HG03103 (cell line): ENCODE measurements around the gene RELT.

ENCODE experiments used
- ATAC-seq: cut with Tn5 transposase; IDR thresholded peaks from one replicate; pipeline ENCODE4 v1.9.1; 2021; ENCODE audit warnings: low read depth; ENCODE audit not compliant: unreplicated experiment

Gene RELT

DNA sequence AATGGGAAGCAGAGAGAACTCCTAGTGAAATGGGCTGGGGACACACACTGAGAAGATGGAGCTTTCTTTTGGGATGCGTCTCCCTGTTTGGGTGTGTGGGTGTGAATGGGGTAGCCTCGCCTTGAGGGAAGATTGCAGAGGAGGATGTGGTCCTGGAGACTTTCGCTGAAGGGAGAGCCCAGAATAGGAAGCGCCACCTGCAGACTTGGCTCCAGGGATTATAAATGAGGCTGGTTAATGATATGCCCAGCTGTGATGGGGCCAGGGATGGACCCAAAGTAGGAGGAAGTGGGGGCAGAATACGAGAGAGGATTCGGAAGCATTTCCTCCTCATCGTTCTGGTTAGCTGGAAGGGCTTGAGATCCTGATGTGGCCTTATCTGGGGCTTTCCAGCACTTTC lies 13.7 kb downstream of the RELT start:
- no peak for ATAC-seq

DNA sequence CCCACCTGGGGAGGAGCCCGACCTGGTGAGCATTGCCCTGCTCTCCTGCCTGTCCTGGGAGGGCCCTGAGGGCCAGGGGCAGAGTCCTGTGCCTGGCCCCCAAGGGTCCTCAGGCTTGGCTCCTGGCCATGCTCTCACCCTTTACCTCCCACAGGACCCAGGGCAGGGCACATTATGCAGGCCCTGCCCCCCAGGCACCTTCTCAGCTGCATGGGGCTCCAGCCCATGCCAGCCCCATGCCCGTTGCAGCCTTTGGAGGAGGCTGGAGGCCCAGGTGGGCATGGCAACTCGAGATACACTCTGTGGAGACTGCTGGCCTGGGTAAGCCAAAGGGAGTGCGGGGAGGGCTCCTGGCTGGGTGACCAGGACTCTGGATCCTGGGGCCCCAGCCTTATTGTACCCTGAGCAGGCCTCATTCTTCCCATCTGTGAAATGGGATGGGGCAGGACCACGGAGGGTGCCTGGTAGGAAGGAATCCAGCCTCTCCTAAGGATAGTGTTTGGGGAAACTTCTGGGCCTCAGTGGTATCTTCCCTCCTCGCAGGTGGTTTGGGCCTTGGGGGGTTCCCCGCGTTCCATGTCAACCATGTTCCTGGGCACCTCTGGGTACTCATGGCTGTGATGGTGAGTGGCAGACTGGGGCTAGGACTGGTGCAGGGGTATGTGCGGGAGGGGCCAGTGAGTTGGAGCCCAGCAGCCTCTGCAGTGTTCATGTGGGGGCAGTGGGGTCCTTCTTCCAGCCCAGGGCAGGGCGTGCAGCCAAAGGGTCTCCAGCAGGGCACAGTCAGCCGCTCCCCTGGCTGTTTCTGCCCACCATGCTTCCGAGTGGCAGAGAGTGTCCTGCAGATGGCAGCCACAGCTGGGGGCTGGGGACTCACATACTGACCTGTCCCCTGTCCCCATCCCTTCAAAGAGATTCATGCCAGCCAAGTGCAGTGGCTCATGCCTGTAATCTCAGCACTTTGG lies 14.7 kb downstream of the RELT start:
- no peak for ATAC-seq

DNA sequence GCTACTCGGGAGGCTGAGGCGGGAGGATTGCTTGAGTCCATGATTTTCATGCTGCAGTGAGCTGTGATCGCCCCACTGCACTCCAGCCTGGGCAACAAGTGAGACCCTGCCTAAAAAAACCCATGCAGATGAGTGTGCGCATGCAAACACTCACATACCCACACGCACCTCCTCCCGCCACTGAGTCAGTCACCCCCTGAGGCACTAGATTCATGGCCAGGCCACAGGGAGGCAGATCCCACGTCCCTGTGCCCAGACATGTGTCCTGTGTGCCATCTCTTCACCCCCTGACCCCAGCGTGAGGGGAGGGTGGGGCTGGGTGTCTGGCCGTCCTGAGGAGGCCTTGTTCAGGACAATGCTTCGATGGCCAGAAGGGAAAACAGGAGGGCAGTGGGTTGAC lies 15.5 kb downstream of the RELT start:
- no peak for ATAC-seq

DNA sequence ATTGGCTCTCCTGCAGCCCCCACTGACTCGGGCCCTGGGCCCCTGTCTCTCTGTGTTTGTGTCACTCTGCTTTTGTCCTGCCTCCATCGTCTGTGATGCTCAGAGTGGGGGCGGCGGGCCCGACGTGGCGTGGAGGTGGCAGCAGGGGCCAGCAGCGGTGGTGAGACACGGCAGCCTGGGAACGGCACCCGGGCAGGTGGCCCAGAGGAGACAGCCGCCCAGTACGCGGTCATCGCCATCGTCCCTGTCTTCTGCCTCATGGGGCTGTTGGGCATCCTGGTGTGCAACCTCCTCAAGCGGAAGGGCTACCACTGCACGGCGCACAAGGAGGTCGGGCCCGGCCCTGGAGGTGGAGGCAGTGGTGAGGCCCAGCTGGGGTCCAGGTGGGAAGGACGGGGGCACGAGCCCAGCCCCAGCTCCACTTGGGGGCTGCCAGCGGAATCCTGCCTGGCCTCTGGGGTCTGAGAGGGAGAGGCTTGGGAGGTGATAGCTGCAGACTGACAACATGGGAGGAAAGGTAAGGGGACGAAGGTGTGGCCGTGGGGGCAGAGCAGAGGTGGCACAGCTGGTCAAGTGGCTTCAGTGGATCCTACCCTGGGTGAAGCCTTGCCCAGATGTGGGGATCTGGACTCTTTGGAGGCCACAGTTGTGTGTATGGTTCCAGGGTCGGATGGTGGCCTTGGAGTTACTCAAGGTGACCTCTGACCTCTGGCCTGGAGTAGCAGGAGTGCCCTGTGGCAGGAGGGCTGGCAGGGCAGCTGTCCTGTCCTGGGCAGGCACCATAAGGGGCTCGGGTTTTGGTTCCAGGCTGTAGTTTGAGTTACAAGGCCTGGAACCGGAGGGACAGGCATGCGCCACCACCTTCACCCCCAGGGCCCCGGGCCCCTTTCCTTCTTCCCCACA lies 16.2 kb downstream of the RELT start:
- no peak for ATAC-seq

DNA sequence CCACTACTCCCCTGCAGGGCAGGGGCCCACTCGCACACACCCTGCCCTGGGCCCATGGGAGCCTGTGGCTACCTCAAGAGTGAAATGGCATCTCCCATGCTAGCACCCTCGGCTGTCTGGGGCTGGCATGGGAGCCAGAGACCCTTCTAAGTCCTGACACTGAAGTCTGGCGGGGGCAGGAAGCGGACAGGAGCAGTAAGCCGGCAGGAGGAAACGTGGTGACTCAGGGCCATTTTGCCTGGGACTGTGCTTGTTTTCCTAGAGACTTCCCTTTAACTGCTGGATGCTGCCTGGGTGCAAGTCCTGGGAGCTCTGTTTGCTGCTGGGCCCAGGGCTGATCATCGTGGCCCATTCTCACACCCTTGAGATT lies 16.8 kb downstream of the RELT start:
- no peak for ATAC-seq

DNA sequence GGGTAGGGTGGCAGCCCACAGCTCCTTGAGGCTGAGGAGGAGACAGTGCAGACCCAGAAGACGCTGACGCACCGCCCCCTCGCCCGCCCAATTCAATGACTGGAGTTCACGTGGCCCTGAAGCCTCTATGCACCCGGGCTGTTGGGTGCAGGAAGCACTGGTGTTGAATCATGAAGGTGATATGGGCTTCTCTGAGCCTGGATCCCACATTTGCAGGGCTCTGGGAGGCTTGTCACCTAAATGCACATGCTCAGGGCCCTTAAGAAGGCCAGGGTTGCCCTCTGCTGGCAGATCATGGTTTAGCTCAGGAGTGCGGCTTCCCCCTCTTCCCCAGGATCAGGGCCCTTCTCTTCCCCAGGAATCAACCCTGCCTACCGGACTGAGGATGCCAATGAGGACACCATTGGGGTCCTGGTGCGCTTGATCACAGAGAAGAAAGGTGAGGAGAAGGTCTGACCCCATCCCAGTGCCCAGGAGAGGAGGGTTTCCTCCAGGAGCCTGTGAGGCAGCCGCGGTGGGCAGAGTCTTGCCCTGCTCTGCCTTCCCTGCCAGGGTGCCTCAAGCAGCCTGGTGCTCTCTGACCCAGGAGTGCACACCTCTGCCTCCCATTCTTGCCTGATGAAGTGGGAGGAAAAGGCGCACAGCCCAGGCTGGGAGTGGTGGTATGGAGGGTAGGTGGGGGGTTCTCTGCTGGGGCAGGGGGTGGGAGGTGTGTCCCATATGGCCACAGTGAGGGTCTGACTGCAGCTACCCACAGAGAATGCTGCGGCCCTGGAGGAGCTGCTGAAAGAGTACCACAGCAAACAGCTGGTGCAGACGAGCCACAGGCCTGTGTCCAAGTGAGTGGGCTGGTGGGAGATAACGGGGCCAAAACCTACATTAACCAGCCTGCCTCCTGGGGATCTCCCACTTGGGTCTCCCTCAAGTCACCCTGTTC lies 17.5 kb downstream of the RELT start:
- ATAC-seq = no peak

DNA sequence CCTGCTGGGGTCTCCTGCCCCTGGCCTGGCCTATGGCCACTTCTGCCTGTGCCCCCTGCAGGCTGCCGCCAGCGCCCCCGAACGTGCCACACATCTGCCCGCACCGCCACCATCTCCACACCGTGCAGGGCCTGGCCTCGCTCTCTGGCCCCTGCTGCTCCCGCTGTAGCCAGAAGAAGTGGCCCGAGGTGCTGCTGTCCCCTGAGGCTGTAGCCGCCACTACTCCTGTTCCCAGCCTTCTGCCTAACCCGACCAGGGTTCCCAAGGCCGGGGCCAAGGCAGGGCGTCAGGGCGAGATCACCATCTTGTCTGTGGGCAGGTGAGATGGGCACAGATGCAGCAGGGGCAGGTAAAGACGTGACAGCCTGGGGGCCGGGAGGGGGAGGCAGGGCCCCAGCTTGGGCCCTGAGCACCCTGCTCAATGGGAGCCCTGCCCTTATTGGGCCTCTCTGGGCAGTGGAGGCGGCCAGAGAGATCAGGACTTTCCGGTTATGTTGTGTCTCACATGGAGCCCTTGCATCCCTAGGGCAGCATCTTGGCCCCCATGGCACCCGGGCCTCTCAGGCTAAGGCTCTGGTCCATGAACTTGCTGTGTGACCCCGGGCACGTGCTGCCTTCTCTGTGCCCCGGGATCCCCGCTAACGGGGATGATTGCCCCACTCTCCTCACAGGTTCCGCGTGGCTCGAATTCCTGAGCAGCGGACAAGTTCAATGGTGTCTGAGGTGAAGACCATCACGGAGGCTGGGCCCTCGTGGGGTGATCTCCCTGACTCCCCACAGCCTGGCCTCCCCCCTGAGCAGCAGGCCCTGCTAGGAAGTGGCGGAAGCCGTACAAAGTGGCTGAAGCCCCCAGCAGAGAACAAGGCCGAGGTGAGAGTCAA lies 18.5 kb downstream of the RELT start:
- no peak for ATAC-seq

DNA sequence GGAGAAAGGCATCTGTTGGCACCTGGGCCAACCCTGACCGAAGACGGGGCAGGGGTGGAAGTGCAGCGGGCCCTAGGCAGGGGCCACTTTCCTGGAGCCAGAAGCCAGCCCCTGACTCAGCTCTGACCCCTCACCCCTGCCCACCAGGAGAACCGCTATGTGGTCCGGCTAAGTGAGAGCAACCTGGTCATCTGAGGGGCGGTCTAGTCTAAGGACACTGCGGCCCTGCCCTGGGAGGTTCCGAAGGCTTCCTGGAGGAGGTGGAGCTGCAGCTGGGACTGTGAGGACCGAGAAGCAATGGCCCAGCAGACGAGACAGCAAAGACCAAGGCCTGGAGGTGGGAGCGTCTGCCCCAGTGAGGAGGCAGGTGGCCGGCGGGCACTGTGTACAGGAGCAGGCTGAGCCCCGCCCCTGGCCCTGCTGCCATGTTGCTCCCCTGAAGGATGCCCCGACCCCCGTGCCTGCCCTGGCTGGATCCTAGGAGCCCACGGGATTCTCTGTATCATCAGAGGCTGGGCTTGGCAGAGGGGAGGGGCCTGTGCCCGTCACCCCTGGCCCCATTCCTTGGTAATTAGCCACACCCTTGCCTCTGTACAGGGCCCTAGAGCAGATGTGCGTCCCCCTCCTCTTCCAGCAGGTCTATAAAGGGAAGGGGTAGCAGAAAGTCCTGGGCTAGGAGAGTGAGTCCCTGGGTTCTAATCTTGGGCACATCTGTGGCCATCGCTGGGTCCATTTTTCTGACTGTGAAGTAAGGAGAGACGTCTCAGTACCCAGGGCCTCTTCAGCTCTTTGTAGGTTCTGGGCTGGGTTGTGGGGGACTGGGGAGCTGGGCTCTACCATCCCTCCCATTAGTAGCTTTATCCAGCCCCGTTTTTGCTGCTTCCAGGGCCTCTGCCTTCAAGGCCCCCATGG lies 19.4 kb downstream of the RELT start:
- ATAC-seq = no peak

DNA sequence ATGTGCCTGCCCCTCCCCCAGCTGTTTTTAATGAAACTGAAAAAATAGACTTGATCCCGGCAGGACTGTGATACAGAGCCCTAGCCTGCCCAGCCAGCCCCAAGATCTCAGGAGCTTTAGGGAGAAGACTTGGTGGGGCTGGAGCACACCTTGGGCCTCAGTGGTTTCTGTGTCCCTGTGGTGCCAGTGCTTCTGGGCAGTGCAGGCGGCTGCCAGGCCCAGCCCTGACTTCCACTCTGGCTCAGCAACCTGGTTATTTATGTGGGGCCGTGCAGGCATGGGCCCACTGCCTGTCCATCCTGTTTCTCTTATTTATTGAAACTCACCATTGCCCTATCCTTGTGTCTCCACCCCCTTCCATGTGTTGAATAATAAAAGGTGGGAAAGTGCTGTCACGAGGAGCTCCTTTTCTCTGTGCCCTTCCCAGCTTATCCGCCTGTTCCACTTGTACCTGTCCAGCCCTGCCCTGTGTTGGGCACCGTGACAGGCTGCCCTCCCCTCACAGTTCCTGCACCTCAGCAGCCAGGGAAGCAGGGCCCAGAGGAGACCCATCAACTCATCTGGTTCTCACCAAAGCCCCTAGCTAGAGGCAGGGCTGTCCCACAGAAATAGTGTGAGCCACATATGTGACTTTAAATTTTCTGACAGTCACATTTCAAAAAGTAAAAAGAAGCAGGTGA lies 20.2 kb downstream of the RELT start:
- no peak for ATAC-seq

DNA sequence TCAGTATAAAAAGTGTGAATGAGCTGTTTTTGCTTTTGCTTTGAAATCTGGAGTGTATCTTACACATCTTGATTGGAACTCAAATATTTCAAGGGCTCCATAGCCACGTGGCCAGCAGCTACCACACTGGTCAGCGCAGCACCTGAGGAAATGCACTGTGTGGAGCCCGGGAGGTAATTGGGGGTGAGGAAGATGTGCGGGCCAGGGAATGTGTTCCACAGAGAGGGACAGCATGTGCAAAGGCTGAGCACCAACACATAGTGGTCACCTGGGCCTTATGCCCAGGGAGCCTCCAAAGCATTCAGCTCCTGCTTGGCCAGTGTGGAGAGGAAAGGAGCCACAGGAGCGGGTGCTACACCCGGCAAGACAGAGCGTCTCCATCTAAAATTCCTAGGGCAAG lies 20.8 kb downstream of the RELT start:
- no peak for ATAC-seq

DNA sequence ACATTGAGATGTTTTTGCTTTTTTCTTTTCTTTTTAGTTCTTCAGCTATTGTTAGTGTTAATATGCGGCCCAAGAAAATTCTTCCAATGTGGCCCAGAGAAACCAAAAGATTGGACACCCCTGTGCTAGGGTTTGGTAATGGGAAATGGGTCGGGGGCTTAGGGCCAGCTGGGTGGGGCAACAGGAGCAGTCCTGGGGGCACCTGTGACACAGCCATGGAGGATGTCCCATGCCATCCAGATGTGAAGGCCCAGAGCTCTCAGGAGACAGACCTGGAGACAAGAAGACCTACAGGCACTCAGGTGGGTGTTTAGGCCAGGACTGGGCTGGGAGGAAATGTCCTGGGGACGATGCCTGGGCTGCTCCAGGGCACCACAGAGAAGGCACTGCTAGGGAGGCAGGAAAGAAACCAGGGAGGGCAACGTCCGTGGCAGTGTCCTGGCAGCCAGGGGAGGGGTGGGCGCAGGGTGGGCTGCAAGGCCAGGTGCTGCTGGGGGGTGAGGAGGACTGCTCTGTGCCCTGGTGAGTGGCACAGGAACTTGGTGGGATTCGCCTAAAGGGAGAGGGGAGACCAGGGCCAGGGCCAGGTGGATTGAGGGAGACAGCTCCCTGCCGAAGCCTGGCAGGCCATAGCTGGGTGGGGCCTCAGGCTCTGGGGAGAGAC lies 21.4 kb downstream of the RELT start:
- ATAC-seq = no peak

DNA sequence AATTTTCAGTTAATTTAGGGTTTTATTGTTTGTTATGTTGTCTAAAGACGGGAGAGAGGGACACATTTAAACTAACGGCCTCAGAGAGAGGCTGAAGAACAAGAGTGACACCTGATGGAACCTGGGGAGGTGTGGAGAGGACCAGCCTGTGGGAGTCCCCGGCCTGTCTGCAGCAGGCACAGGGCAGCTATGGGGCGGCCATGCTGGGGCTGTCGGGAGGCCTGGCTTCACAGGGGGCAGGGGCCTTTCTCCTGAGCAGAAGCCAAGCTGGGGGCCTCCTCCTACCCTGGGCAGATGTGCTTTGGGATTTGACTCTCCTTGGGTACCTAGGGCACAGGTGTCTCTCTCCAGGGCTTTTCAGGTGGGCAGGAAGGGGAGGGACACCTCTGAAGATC lies 21.9 kb downstream of the RELT start:
- ATAC-seq = no peak

DNA sequence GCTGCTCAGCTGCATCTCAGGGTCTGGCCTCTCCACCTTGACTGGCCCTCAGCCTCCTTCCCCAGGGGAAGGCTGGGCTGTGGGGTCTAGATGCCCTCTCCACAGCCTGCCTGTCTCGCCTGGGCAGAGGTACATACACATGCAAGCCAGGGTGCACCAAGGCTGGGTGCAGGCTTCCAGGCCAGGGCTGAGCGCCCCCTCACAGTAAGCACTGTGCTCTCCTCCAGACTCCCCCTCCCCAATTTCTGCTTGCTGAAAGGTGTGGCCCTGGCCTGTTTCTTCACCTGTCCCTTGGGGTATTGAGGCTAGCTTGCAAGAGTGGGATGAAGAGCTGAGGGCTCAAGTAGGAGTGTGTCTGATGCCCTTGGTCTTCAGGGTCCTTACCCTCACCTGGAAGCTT lies 22.5 kb downstream of the RELT start:
- ATAC-seq = no peak

DNA sequence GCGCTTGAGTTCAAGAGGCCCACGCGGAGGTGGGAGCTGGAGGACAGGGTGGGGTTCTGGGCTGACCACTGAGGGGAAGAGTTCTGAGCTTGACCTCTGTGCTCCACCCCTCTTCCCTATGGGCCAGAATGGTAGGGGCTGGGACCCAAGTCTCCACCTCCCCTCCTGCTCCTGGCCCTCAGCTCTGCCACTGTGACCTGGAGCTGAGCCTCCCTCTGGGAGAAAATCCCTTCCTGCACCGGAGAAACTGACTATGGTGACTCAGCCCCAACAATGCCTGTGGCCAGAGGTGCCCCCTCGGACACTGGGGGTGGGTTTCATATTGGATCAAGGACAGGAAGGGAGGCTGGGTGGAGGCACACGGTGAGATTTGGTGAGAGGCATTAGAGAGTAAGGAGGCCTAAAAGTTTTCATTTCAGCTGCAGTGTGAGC lies 23.0 kb downstream of the RELT start:
- ATAC-seq = no peak

DNA sequence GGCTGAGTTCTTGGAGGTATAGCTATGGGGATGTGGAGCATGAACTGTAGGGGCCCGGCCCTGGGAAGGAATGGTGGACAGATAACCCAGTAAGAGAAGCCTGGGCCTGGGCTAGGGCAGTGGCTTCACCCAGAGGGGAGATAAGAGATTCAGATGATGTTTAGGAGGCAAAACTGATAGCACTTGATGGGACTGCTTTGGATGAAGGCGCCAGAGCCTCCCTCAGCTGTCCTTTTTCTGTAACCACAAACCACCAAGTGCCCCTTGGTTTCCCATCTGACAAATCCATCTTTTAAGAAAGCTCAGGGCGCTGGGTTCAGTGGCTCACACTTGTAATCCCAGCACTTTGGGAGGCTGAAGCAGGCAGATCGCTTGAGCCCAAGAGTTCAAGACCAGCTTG lies 23.4 kb downstream of the RELT start:
- no peak for ATAC-seq

DNA sequence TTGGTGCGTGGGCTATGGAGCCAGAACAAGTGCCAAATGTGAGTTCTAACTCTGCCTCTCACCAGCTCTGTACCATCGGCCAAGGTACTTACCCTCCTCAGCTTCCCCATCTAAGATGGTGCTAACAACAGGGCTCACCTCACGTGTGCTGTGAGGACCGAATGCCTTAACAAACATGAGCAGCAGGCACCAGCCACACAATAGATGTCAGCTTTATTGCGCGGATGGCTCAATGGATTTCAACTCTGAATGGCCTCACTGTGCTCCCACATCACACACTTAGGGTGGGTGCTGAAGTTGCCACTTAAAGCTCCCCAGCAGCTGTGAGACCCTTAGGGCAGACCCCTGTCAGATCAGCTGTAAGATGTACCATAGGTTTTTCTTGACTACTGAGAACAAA lies 24.1 kb downstream of the RELT start:
- no peak for ATAC-seq

DNA sequence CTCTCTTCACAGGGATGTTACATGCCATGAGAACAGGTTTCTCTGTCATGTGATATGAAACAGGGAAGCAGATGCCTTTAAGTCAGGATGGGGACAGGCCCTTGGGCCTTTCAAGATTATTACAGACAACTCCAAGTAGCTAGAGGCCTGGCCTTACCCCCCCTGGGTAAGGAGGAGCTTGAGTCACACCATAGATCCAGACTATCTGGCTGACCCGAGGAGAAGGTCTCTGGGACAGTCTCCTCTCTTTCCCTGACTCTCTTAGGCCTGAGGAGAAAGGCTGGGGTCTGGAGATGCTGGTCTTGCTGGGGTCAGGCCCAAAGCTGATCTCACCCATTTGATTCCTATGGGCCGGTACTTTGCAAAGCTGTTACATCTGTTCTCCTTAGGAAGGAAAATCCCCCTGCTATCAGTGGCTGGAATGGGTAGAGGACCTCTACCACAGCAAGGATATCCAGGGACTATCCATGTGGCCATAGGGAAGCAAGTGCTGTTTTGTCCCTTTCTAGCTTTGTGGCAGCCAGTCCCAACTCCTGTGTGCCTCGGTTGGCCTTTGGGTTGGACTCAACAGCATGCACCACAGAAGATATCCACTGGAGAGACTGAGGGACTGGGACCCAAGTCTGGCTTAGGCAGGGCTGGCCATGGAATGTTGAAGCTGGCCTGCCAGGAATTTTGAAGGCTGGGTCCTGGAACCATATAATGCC lies 25.2 kb downstream of the RELT start:
- no peak for ATAC-seq
